GM19238 (cell line): ENCODE results near the gene RAB37.

ENCODE experiments used
- DNase-seq: peaks from one replicate; pipeline ENCODE4 v3.0.0; 2011; ENCODE audit warnings: low spot score; ENCODE audit not compliant: insufficient read length

RAB37 gene

GRCh38 chr17:74728033-74728701, 8.9 kb upstream of the RAB37 start:
- DNase-seq = no peak

DNA sequence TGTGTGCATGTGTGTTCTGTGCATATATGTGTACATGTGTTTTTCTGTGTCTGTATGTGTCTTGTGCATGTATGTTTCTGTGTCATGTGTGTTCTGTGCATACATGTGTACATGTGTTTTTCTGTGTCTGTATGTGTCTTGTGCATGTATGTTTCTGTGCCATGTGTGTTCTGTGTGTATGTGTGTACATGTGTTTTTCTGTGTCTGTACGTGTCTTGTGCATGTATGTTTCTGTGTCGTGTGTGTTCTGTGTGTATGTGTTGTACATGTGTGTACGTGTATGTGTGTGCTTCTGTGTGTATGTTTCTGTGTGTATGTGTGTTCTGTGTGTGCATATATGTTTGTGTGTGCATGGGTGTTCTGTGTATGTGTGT, 8.4 kb upstream of the RAB37 start:
- no peak for DNase-seq

DNA sequence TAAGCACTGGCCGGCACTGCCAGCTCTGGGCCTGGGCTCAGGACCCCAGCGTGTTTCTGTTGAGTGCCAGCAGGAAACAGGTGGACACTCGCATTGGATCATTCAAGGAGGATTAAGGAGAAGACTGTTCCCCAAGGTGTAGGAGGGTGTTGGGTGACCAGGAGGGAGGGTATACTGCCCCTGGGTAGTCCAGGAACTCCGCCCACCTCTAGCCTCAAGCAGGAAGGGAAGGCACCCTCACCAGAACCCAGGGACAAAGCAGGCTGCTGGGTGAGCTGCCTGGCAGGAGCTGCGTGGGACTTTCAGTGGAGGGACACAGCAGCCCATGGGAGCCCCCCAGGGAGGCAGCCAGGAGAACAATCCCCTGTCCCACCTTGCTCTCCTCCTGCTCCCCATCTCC, 7.7 kb upstream of the RAB37 start:
- DNase-seq = no peak

DNA sequence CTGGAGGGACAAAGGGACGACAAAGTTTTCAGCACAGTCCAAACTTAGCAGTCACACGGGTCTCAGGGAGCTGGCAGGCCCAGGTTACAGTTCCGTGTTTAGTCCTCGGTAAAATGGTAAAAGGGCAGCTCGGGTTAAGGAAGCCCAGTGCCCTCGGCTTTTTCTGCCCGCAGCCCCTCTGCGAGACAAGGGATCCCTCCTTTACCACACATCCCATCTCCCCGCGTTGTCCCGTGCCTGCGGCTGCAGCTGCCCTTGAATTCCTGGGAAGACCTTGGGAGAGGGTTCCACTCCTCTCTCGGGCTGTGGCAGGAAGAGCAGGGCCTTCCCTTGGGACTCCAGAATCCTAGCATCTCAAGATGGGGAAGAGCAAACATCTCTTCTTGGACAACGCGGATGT, 7.2 kb upstream of the RAB37 start:
- no peak for DNase-seq

GRCh38 chr17:74730491-74731346, 6.3 kb upstream of the RAB37 start:
- DNase-seq = no peak

DNA sequence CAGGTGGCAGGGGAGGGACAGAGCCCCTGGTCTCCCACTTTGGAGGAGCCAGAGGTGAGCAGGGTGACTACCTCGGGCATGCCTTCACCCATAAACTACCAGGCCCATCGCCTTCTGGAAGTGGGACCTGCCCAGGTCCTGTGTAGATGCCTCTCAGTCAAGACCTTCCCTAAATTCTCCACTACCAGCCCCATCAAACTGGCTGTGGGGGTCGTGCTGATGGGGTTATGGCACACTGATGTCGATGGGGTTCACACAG, 5.8 kb upstream of the RAB37 start:
- DNase-seq = no peak

GRCh38 chr17:74732042-74732867, 4.8 kb upstream of the RAB37 start:
- DNase-seq = no peak

DNA sequence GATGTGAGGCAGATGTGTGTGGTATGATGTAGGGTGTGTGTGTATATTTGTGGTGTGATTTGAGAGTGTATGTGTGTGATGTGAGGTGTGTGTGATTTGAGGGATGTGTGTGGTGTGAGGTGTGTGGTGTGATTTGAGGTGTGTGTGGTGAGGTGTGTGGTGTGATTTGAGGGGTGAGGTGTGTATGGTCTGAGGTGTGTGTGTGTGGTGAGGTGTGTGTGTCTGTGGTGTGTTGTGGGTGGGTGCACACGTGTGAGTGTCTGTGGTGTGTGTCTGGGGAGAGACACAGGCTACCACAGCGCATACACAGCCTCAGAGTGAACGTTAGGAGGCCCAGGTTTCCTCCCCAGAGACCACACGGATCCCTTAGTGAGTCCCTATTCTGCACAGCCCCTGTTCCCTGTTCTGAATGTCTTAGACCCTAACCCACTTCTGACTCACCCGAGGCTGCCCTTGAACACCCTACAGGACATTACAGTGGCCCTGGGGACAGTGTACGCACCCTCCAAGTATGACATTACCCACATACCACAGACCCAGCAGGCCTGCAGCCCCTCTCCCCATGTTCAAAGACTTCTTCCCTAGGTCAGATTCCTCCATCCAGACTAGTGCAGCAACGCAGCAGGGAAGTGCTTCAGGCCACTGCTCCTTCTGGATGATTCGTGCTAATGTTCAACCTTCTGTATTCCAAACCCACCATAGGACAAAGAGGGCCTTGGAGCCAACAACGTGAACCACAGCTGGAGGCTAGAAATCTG, 3.5 kb upstream of the RAB37 start:
- no peak for DNase-seq

DNA sequence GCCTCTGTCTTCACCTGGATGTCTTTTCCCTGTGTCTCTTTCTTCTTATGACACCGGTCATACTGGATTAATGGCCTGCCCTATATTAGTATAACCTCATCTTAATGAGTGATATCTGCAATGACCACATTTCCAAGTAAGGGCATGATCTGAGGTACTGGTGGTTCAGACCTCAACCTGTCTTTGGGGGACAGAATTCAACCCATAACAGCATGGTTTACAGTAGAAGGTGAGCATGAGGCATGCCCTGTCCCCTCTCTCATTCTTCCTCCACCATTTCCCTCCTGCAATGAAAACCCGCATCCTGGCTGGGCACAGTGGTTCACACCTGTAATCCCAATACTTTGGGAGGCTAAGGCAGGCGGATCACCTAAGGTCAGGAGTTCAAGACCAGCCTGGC, 2.8 kb upstream of the RAB37 start:
- DNase-seq = no peak

DNA sequence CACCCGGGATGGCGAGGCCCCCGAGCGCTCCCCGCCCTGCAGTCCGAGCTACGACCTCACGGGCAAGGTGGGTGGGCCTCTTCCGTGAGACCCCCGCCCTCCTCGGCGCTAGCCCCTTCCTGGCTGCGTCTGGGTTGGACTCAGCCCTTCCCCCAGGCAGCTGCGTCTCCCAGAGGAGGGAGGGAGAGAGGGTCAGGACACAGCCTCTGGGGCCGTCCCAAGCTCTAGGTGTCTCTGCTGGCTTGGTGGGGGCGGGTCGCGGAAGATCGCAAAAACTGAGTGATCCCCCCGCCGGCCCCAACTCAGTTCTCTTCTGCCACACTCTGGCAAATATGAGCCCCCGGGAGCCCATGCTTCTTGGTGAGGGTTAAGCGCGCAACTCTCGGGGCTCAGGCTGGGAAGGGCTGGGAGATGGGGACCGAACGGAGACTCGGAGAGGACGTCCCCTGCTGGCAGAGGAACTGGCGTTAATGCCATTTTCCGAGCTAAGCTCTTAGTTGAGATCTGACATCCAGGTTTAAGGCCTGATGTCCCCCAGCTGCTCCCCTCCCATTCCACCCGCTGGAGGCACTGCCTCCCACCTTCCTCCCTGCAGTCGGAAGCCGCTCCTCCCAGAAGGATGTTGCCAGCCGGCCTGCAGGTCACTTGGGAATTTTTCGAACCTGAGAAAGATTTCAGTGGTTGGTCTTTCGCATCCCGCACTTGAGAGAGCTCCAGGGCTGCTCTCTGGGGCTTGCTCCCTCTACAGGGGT, 419 bp downstream of the RAB37 start:
- DNase-seq = no peak

DNA sequence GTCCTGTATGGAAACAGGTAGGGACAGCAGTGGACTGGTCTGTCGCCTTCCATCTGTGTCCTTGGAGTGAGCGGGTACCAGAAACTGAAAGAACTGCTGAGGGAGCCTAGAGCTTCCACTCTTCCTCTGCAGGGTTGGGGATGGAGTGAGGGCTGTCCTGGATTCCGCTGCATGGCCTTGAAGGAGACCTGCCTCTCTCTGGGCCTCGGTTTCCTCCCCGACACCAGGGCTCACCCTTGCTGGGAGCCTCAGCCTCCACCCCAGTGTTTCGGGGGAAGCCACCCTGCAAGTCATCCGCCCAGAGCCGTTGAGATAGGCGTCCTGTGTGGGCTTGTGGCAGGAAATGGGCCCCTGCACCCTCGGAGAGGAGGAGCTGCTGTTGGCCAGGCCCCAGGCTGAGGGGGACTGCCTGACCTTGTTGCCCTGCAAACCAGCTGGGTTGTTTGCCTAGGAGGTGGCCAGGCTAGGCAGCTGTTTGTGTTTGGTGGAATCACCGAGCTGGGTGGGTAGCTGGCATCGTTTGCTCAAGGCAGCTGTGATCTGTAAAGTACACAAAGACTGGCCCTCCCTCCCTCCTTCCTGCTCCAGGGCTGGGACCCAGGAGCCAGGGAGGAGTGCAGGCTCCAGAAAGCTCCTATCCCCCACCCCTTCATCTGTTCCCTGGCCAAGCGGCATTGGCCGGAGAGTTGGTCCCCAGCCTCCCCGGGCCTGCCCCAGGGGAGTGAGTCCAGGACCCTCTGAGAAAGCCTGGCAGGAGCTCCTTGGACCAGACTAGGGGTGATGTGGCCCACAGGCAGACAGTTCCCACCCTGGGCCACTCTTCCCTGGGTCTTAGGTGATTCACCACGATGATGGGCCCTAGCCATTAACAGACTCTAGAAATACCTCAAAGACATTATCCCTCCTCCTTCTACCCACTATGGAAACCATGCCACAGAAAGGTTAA, 1.3 kb downstream of the RAB37 start:
- DNase-seq = peak; percentile 76

DNA sequence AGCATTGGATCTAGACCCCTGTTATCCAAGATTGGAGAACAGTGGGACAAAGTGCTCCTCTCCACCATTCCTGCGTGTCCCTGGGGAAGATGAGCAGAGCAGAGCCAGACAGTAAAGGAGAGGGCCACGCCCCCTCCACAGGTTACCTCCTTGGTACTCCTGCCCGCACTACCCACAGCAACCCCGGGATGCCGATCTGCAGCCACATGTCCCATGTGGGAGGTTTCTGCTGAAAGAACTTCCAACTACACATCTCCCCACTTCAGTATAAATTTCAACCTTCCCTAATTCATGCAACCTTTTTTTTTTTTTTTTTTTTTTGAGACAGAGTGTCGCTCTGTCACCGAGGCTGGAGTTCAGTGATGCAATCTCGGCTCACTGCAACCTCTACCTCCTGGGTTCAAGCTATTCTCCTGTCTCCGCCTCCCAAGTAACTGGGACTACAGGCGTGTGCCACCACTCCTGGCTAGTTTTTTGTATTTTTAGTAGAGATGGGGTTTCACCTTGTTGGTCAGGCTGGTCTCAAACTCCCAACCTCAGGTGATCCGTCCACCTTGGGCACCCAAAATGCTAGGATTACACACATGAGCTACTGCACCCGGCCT, 2.3 kb downstream of the RAB37 start:
- DNase-seq = no peak

DNA sequence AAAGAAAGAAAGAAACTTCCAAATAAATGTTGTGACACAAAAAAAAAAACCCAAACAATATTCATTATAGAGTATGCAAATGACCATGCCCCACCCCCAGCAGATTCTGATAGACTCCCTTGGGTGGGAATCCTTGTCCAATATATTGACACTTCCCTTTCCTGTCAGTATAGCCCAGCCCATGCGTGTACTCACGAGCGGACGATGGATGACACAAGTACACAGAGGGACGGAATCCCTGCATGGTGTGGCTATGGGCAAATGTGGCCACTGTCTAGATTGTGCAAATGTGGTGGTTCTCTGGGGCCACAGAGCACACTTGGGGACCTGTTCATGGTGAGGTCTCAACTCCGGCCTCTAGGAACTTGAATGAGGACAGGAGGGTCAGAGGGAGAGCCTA, 3.1 kb downstream of the RAB37 start:
- no peak for DNase-seq

GRCh38 chr17:74740641-74741387, 3.8 kb downstream of the RAB37 start:
- no peak for DNase-seq

DNA sequence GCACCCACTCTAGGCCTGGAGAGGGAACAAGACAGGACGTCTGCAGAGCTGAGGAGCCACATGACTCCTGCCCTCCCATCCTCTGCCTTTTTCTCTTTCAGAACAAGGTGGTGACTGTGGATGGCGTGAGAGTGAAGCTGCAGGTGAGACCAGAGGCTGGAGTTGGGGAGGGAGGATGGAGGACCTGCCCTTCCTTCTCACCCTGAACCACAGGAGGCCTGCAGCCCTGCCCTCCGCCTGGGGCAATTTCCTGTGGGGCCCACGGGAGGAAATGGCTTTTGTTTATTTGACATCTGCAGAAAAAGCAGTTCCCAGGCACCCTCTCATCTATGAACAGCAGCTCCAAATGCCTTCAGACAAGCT, 5.1 kb downstream of the RAB37 start:
- DNase-seq = peak; percentile 67

DNA sequence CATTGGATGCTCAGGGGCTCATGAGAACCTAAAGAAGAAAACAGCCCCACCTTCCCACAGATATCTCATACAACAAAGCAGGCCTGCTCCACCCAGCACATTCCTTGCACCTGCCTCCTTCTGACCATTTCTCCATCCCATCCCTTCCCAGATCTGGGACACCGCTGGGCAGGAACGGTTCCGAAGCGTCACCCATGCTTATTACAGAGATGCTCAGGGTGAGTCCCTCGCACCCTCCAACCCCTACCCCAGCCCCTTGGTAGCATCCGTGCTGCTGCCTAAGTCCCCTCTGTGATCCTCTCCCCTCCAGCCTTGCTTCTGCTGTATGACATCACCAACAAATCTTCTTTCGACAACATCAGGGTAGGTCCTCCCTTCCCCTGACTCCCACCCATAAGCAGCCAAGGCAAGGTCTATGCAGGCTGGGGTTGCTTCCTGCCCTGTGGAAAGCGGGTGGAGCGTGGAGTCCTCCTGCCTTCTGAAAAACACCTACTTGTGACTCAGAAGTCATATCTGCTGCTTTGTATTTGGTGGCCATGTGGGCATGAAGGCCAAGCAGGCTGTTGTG, 6.0 kb downstream of the RAB37 start:
- no peak for DNase-seq

DNA sequence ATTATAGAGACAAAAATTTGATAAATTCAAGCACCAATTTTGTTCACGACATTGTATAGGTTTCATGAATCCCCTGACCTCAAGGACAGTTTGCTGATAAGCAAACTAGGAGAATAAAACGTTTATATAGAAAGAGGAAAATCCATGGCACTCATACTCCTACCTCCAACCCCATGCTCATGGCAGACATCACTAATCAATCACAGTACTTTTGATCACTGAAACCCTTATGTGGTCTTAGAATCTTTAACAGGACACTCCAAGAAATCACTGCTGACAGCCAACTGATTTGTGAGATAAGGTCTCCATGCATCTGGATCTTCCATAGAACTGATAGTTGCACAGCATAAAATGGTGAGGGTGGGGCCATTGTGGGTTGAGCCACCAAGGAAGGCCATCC, 6.7 kb downstream of the RAB37 start:
- no peak for DNase-seq

GRCh38 chr17:74744349-74744713, 7.3 kb downstream of the RAB37 start:
- DNase-seq = no peak
